ENCODE results near the gene ASPRV1.

- TF ChIP-seq CTCF (IDR thresholded peaks at IDR 0.05) (no peak), POLR2A (IDR thresholded peaks at IDR 0.05) (no peak)
These were observed 7.2 kb upstream of the ASPRV1 start for GRCh38 chr2:69968609-69969008.

All from testis (tissue), 2 donors.